H9 (cell line): ENCODE data around the gene JUP. TPM values are rescaled to one million over a fixed set of nuclear protein-coding genes. Genes with fewer than 3 reads are reported as not detected.
A peak's percentile ranks its signal among the peaks of the same experiment; 100 is the strongest.

Source experiments
- DNase-seq: peaks from one replicate; pipeline ENCODE4 v3.0.0-alpha.2; 2017
- H2AFZ ChIP-seq: one replicate; pipeline ENCODE4 v1.6.1; 2013; ENCODE audit warnings: mild to moderate bottlenecking, low read length, control low read depth, moderate library complexity
- H2AK5ac ChIP-seq: 2 replicates; pipeline ENCODE4 v1.6.1; 2013; ENCODE audit warnings: low read length, control low read depth, mixed read lengths; ENCODE audit not compliant: insufficient read length
- H2BK120ac ChIP-seq: one replicate; pipeline ENCODE4 v1.6.1; 2013; ENCODE audit warnings: low read depth, mild to moderate bottlenecking, low read length, control low read depth, inconsistent platforms; ENCODE audit not compliant: poor library complexity, severe bottlenecking
- H2BK12ac ChIP-seq: 2 replicates; pipeline ENCODE4 v1.6.1; 2013; ENCODE audit warnings: low read length, control low read depth, mixed read lengths, low read depth; ENCODE audit not compliant: insufficient read length
- H2BK15ac ChIP-seq: 2 replicates; pipeline ENCODE4 v1.6.1; 2013; ENCODE audit warnings: low read depth, low read length, control low read depth
- H2BK20ac ChIP-seq: one replicate; pipeline ENCODE4 v1.6.1; 2013; ENCODE audit warnings: low read depth, mild to moderate bottlenecking, low read length, control low read depth, inconsistent platforms; ENCODE audit not compliant: poor library complexity, severe bottlenecking
- H2BK5ac ChIP-seq: 2 replicates; pipeline ENCODE4 v1.6.1; 2013; ENCODE audit warnings: low read length, control low read depth, mixed read lengths; ENCODE audit not compliant: insufficient read length
- H3K14ac ChIP-seq: 2 replicates; pipeline ENCODE4 v1.6.1; 2013; ENCODE audit warnings: low read length, control low read depth; ENCODE audit not compliant: insufficient read depth
- H3K18ac ChIP-seq: 2 replicates; pipeline ENCODE4 v1.6.1; 2013; ENCODE audit warnings: low read depth, mild to moderate bottlenecking, mixed read lengths, low read length, control low read depth; ENCODE audit not compliant: insufficient read length
- H3K23ac ChIP-seq: 2 replicates; pipeline ENCODE4 v1.6.1; 2013; ENCODE audit warnings: low read length, control low read depth, mixed read lengths, low read depth; ENCODE audit not compliant: insufficient read length
- H3K23me2 ChIP-seq: 2 replicates; pipeline ENCODE4 v1.6.1; 2013; ENCODE audit warnings: low read depth, mild to moderate bottlenecking, mixed read lengths, low read length, control low read depth; ENCODE audit not compliant: insufficient read length, poor library complexity, severe bottlenecking
- H3K27ac ChIP-seq: 2 replicates; pipeline ENCODE4 v1.5.1; 2013; ENCODE audit warnings: low read length, control low read depth, mixed read lengths, low read depth; ENCODE audit not compliant: insufficient read length
- H3K27me3 ChIP-seq: 2 replicates; pipeline ENCODE4 v1.6.1; 2013; ENCODE audit warnings: low read length, control low read depth, inconsistent platforms; ENCODE audit not compliant: insufficient read depth
- H3K4ac ChIP-seq: 2 replicates; pipeline ENCODE4 v1.6.1; 2013; ENCODE audit warnings: low read depth, mild to moderate bottlenecking, control low read depth, inconsistent platforms, low read length, moderate library complexity
- H3K4me1 ChIP-seq: 2 replicates; pipeline ENCODE4 v1.6.1; 2013; ENCODE audit warnings: low read length, control low read depth, inconsistent platforms; ENCODE audit not compliant: insufficient read depth
- H3K4me2 ChIP-seq: 2 replicates; pipeline ENCODE4 v1.6.1; 2013; ENCODE audit warnings: low read length, control low read depth, mixed read lengths; ENCODE audit not compliant: insufficient read length, insufficient read depth
- H3K56ac ChIP-seq: 2 replicates; pipeline ENCODE4 v1.6.1; 2013; ENCODE audit warnings: low read depth, mild to moderate bottlenecking, mixed read lengths, low read length, control low read depth; ENCODE audit not compliant: insufficient read length
- H3K79me1 ChIP-seq: 2 replicates; pipeline ENCODE4 v1.6.1; 2013; ENCODE audit warnings: low read depth, mild to moderate bottlenecking, moderate library complexity, low read length, control low read depth, inconsistent platforms; ENCODE audit not compliant: insufficient read depth, poor library complexity, severe bottlenecking
- H3K79me2 ChIP-seq: 2 replicates; pipeline ENCODE4 v1.6.1; 2013; ENCODE audit warnings: low read length, control low read depth, inconsistent platforms; ENCODE audit not compliant: insufficient read depth
- H3K9ac ChIP-seq: 2 replicates; pipeline ENCODE4 v1.6.1; 2013; ENCODE audit warnings: low read length, control low read depth, mixed read lengths; ENCODE audit not compliant: insufficient read length; ENCODE audit errors: extremely low read depth
- H3K9me3 ChIP-seq: one replicate; pipeline ENCODE4 v1.6.1; 2013; ENCODE audit warnings: low read depth, low read length, inconsistent platforms; ENCODE audit not compliant: control insufficient read depth
- H3T11ph ChIP-seq: one replicate; pipeline ENCODE4 v1.6.1; 2013; ENCODE audit warnings: mild to moderate bottlenecking, low read length, control low read depth, inconsistent platforms
- H4K20me1 ChIP-seq: one replicate; pipeline ENCODE4 v1.6.1; 2013; ENCODE audit not compliant: control insufficient read depth, insufficient read length, insufficient read depth
- H4K5ac ChIP-seq: 2 replicates; pipeline ENCODE4 v1.6.1; 2013; ENCODE audit warnings: low read depth, mild to moderate bottlenecking, mixed read lengths, low read length, control low read depth; ENCODE audit not compliant: insufficient read length
- H4K8ac ChIP-seq: replicated peaks from 2 replicates; pipeline ENCODE4 v1.6.1; 2013; ENCODE audit warnings: low read length, control low read depth, mixed read lengths, low read depth; ENCODE audit not compliant: insufficient read length
- H4K91ac ChIP-seq: 2 replicates; pipeline ENCODE4 v1.6.1; 2013; ENCODE audit warnings: low read depth, mild to moderate bottlenecking, moderate library complexity, mixed read lengths, low read length, control low read depth; ENCODE audit not compliant: insufficient read length
- H3K27ac Mint-ChIP-seq, 3 experiments: 2 replicates in 2 of 3; 3 replicates in 1 of 3; pipeline ENCODE4 v1.8.0; 2020 to 2021; ENCODE audit warnings: mixed read lengths in 3 of 3, mild to moderate bottlenecking in 1 of 3, moderate library complexity in 1 of 3
- H3K27me3 Mint-ChIP-seq: 2 replicates; pipeline ENCODE4 v1.8.0; 2021; ENCODE audit warnings: low read depth, mild to moderate bottlenecking, moderate library complexity, mixed read lengths
- H3K36me3 Mint-ChIP-seq, 3 experiments: 2 replicates in 2 of 3; 3 replicates in 1 of 3; pipeline ENCODE4 v1.8.0; 2020 to 2021; ENCODE audit warnings: low read depth in 3 of 3, mixed read lengths in 3 of 3; ENCODE audit not compliant: insufficient read depth in 1 of 3
- H3K4me1 Mint-ChIP-seq, 2 experiments: 2 replicates each; pipeline ENCODE4 v1.8.0; 2020; ENCODE audit warnings: mixed read lengths in 2 of 2
- H3K4me3 Mint-ChIP-seq, 2 experiments: 2 replicates in 1 of 2; 3 replicates in 1 of 2; pipeline ENCODE4 v1.8.0; 2020 to 2021; ENCODE audit warnings: mild to moderate bottlenecking in 2 of 2, mixed read lengths in 2 of 2, moderate library complexity in 1 of 2
- H3K9me3 Mint-ChIP-seq, 2 experiments: 2 replicates in 1 of 2; 3 replicates in 1 of 2; pipeline ENCODE4 v1.8.0; 2020; ENCODE audit warnings: mild to moderate bottlenecking in 2 of 2, mixed read lengths in 2 of 2, moderate library complexity in 1 of 2
- CTCF ChIP-seq: fragments of 200-600 bp; sonication (generic); conservative IDR thresholded peaks from 3 replicates; pipeline ENCODE4 v1.8.0; 2021; ENCODE audit warnings: antibody characterized with exemption, mild to moderate bottlenecking
- WGBS: extraction: QIAGEN DNeasy Blood & Tissue Kit; methylation state at CpG from one replicate; pipeline ENCODE4 v1.1.7; 2013; ENCODE audit warnings: missing lambda C conversion rate, low lambda C conversion rate, mixed read lengths; ENCODE audit not compliant: insufficient read length; ENCODE audit errors: extremely low coverage; 5-methylcytosine and 5-hydroxymethylcytosine counted together
- total RNA-seq: library from RNA; stranded (reverse); gene quantifications from 2 replicates; pipeline ENCODE4 v1.2.1, GENCODE V29; 2021

Gene JUP
- total RNA-seq, 1 experiment from 2014 or later, result 90.1 TPM

- H3K4ac ChIP-seq, result no peak overlapping the region
- no peak overlapping the region for H2BK15ac ChIP-seq
- peaks cover 0 to 10% of the 10 kb centered on the region in 2 experiments; a peak in 3 of 5 replicates for H3K9me3 Mint-ChIP-seq
- peaks cover 26 to 36% (median 32%) of the 10 kb centered on the region in 3 experiments for H3K36me3 Mint-ChIP-seq
- no peak overlapping the region for H3T11ph ChIP-seq
- H2BK12ac ChIP-seq, result no peak overlapping the region
- no peak overlapping the region for H3K23ac ChIP-seq
- no peaks in the 10 kb centered on the region for H3K9me3 ChIP-seq
- no peak overlapping the region for H3K56ac ChIP-seq
- TF ChIP-seq CTCF, result no peak
- H2AFZ ChIP-seq, result no peak overlapping the region
- peak overlapping the region; percentile 91 to 99 for H3K4me3 Mint-ChIP-seq
- H2BK120ac ChIP-seq, result no peak overlapping the region
- H3K14ac ChIP-seq, result no peak overlapping the region
- peaks cover 11% of the 10 kb centered on the region for H3K27me3 Mint-ChIP-seq
- H2BK20ac ChIP-seq, result no peak overlapping the region
- no peak overlapping the region for H3K18ac ChIP-seq
- peaks cover 4% of the 10 kb centered on the region; the same call in 1 of the 2 replicates for H3K4me1 ChIP-seq
- peaks cover 2% of the 10 kb centered on the region for H3K79me1 ChIP-seq
- DNase-seq, result no peak
- no peak overlapping the region for H2AK5ac ChIP-seq
- WGBS, result no CpG with 5 or more reads among the region's 12 CpGs
- no peak overlapping the region for H4K91ac ChIP-seq
- H3K27ac ChIP-seq, result no peak overlapping the region
- peaks cover 16% of the 10 kb centered on the region for H3K23me2 ChIP-seq
- H4K20me1 ChIP-seq, result no peaks in the 10 kb centered on the region
- H3K9ac ChIP-seq, result peak overlapping the region; percentile 51
- no peak overlapping the region for H2BK5ac ChIP-seq
- H4K8ac ChIP-seq, result no peak overlapping the region
- peak overlapping the region in 2 of 3 experiments; percentile 53 to 97; a peak in 4 of 7 replicates for H3K27ac Mint-ChIP-seq
- no peaks in the 10 kb centered on the region for H3K27me3 ChIP-seq
- peaks cover 23 to 36% of the 10 kb centered on the region in 2 experiments for H3K4me1 Mint-ChIP-seq
- no peak overlapping the region for H4K5ac ChIP-seq
- H3K4me2 ChIP-seq, result peak overlapping the region; percentile 76
- H3K79me2 ChIP-seq, result peaks cover 14% of the 10 kb centered on the region; the same call in 1 of the 2 replicates
These were observed 26.7 kb upstream of the JUP start for GRCh38 chr17:41813152-41813680.
